ENCODE data around the gene MYF5.

- TF ChIP-seq CREB1 (CRISPR knock-in tag; IDR thresholded peaks at IDR 0.05), result no peak
- TF ChIP-seq ZNF512 (CRISPR knock-in tag; IDR thresholded peaks at IDR 0.05; ENCODE audit: borderline replicate concordance), result no peak
Observed at GRCh38 chr12:80756875-80757274, 40.2 kb downstream of the MYF5 start.
